CD14-positive monocyte (primary cell): ENCODE measurements around the gene WWOX. TPM values are rescaled to one million over a fixed set of nuclear protein-coding genes. Genes with fewer than 3 reads are reported as not detected.

Source experiments
- DNase-seq, 3 donors: peaks; one replicate each; pipeline ENCODE4 v3.0.0-alpha.2; 2011 to 2022
- H2AFZ ChIP-seq: 2 replicates; pipeline ENCODE4 v1.6.0; 2012; ENCODE audit warnings: mild to moderate bottlenecking, low read depth, low read length, inconsistent platforms; ENCODE audit not compliant: insufficient read depth, poor library complexity, severe bottlenecking
- H3K27ac ChIP-seq, 2 donors: 1 replicate in 1 of 2; 2 replicates in 1 of 2; pipeline ENCODE4 v1.5.1; 2012 to 2013; ENCODE audit warnings: low read length in 2 of 2, control low read depth in 1 of 2, inconsistent platforms in 1 of 2, low read depth in 1 of 2, mild to moderate bottlenecking in 1 of 2
- H3K27me3 ChIP-seq, 2 donors: one replicate each; pipeline versions ENCODE4 v1.6.0 to v1.6.1; 2011 to 2013; ENCODE audit warnings: low read length in 2 of 2; ENCODE audit not compliant: control insufficient read depth in 2 of 2, insufficient read depth in 2 of 2
- H3K36me3 ChIP-seq, 2 donors: replicated peaks in 1 of 2; 1 replicate in 1 of 2; 2 replicates in 1 of 2; pipeline versions ENCODE4 v1.5.1 to v1.6.1; 2012 to 2013; ENCODE audit warnings: low read length in 2 of 2, control low read depth in 1 of 2, inconsistent platforms in 1 of 2, mild to moderate bottlenecking in 1 of 2; ENCODE audit not compliant: insufficient read depth in 2 of 2, control insufficient read depth in 1 of 2
- H3K4me1 ChIP-seq, 2 donors: 1 replicate in 1 of 2; 2 replicates in 1 of 2; pipeline versions ENCODE4 v1.5.1 to v1.6.1; 2012 to 2013; ENCODE audit warnings: low read length in 2 of 2, control low read depth in 1 of 2, inconsistent platforms in 1 of 2, mild to moderate bottlenecking in 1 of 2, moderate library complexity in 1 of 2; ENCODE audit not compliant: insufficient read depth in 2 of 2, control insufficient read depth in 1 of 2
- H3K4me2 ChIP-seq: replicated peaks from 2 replicates; pipeline ENCODE3; 2012; ENCODE audit warnings: low read length, moderate library complexity, mild to moderate bottlenecking; ENCODE audit not compliant: poor library complexity, severe bottlenecking; ENCODE audit errors: extremely low read depth
- H3K4me3 ChIP-seq, 3 experiments: fragments of 200-600 bp in 1 of 3; sonication (generic) in 1 of 3; replicated peaks in 1 of 3; 1 replicate in 2 of 3; 2 replicates in 1 of 3; pipeline ENCODE4 v1.5.1; 2011 to 2013; ENCODE audit warnings: low read length in 3 of 3, mild to moderate bottlenecking in 3 of 3, control low read depth in 2 of 3, low read depth in 2 of 3, inconsistent platforms in 1 of 3, moderate library complexity in 1 of 3
- H3K79me2 ChIP-seq: 2 replicates; pipeline ENCODE4 v1.6.0; 2012; ENCODE audit warnings: mild to moderate bottlenecking, control low read depth, inconsistent platforms, low read length, moderate library complexity; ENCODE audit not compliant: insufficient read depth
- H3K9ac ChIP-seq: 2 replicates; pipeline ENCODE4 v1.6.0; 2017; ENCODE audit warnings: low read length, mild to moderate bottlenecking; ENCODE audit not compliant: insufficient read depth, poor library complexity, severe bottlenecking
- H3K9me3 ChIP-seq, 2 donors: replicated peaks in 1 of 2; 1 replicate in 1 of 2; 2 replicates in 1 of 2; pipeline versions ENCODE4 v1.5.1 to v1.6.1; 2012 to 2013; ENCODE audit warnings: low read length in 2 of 2, control low read depth in 1 of 2; ENCODE audit not compliant: control insufficient read depth in 1 of 2, insufficient read depth in 1 of 2
- H4K20me1 ChIP-seq: 2 replicates; pipeline ENCODE4 v1.6.0; 2012; ENCODE audit warnings: mild to moderate bottlenecking, low read length, control low read depth, moderate library complexity; ENCODE audit not compliant: insufficient read depth
- H3K27ac Mint-ChIP-seq, 7 donors: one replicate each; pipeline ENCODE4 v1.8.0; 2020; ENCODE audit warnings: mild to moderate bottlenecking in 7 of 7, mixed read lengths in 7 of 7, moderate library complexity in 6 of 7, inconsistent platforms in 2 of 7
- H3K27me3 Mint-ChIP-seq, 3 donors: one replicate each; pipeline ENCODE4 v1.8.0; 2021 to 2022; ENCODE audit warnings: low read depth in 3 of 3, mild to moderate bottlenecking in 3 of 3, mixed read lengths in 3 of 3, moderate library complexity in 3 of 3, inconsistent platforms in 1 of 3
- H3K36me3 Mint-ChIP-seq, 2 donors: one replicate each; pipeline ENCODE4 v1.8.0; 2020; ENCODE audit warnings: mixed read lengths in 2 of 2, inconsistent platforms in 1 of 2, mild to moderate bottlenecking in 1 of 2
- H3K4me1 Mint-ChIP-seq: one replicate; pipeline ENCODE4 v1.8.0; 2020; ENCODE audit warnings: mild to moderate bottlenecking, mixed read lengths
- H3K4me3 Mint-ChIP-seq, 2 donors: one replicate each; pipeline ENCODE4 v1.8.0; 2020; ENCODE audit warnings: mild to moderate bottlenecking in 2 of 2, mixed read lengths in 2 of 2, moderate library complexity in 1 of 2
- H3K9me3 Mint-ChIP-seq, 7 donors: one replicate each; pipeline ENCODE4 v1.8.0; 2020 to 2022; ENCODE audit warnings: mixed read lengths in 7 of 7, mild to moderate bottlenecking in 6 of 7, moderate library complexity in 6 of 7, inconsistent platforms in 2 of 7
- WGBS: methylation state at CpG from one replicate; pipeline ENCODE4 v1.1.5; 2013; ENCODE audit warnings: missing lambda C conversion rate; ENCODE audit not compliant: insufficient coverage; 5-methylcytosine and 5-hydroxymethylcytosine counted together
- intact Hi-C, 2 donors: fragments of 100-400 bp; cut with micrococcal nuclease; formaldehyde crosslinking; loops; one replicate each; pipeline versions ENCODE4 v1.15.0 to v1.15.1; 2023
- polyA plus RNA-seq, 3 donors: library from polyadenylated mRNA; depleted of rRNA in 1 of 3; unstranded in 2 of 3; stranded (reverse) in 1 of 3; fragments of 300-500 nt in 2 of 3; fragments of >200 nt in 1 of 3; fragmentation: Illumina TruSeq in 2 of 3; gene quantifications; 1 replicate in 2 of 3; 2 replicates in 1 of 3; pipeline ENCODE4 v1.2.3, GENCODE V29; 2012 to 2021
- TF ChIP-seq, protein P1 (sequence below): fragments of 200-600 bp; IDR thresholded peaks from one replicate; pipeline ENCODE4 v1.8.0; 2022; ENCODE audit warnings: antibody characterized with exemption, mild to moderate bottlenecking

Gene WWOX
- polyA plus RNA-seq, 3 donors, result 4.0 to 7.0 (median 6.3) TPM

DNA sequence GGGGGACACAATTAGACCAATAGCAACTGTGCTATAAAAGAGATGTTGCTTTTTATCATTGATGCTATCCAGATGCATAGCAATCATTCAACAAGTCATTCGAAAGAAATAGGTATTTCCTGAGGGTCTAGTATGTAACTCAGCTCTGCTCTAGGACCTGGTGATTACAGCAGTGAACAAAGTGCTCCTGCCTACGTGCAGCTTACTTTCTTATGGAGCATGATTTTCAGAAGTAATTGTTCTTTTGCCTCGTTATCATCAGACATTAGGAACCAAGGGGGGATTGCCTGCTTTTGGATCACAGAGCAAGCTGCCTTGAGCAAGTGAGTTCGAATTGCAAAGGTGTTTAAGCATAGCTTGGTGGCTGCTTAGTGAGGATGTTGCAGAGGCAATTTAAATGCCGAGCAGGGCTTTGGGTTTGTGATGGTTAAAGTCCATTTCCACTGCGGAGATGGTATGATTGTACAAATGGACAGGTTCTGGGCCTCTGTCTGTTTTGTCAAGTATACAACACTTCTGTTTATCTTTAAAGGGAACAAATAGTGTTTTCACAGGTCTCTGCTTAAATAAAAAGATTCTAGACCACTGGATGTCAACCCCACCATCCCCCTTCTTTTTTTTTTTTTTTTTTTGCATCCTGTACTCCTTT lies 41.5 kb downstream of the WWOX start:
- TF ChIP-seq, protein P1, sequence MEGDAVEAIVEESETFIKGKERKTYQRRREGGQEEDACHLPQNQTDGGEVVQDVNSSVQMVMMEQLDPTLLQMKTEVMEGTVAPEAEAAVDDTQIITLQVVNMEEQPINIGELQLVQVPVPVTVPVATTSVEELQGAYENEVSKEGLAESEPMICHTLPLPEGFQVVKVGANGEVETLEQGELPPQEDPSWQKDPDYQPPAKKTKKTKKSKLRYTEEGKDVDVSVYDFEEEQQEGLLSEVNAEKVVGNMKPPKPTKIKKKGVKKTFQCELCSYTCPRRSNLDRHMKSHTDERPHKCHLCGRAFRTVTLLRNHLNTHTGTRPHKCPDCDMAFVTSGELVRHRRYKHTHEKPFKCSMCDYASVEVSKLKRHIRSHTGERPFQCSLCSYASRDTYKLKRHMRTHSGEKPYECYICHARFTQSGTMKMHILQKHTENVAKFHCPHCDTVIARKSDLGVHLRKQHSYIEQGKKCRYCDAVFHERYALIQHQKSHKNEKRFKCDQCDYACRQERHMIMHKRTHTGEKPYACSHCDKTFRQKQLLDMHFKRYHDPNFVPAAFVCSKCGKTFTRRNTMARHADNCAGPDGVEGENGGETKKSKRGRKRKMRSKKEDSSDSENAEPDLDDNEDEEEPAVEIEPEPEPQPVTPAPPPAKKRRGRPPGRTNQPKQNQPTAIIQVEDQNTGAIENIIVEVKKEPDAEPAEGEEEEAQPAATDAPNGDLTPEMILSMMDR, result no peak
- H3K27ac Mint-ChIP-seq, result peak overlapping the region in 1 of 7 donors; percentile 5
- no peaks in the 10 kb centered on the region for H4K20me1 ChIP-seq

DNA sequence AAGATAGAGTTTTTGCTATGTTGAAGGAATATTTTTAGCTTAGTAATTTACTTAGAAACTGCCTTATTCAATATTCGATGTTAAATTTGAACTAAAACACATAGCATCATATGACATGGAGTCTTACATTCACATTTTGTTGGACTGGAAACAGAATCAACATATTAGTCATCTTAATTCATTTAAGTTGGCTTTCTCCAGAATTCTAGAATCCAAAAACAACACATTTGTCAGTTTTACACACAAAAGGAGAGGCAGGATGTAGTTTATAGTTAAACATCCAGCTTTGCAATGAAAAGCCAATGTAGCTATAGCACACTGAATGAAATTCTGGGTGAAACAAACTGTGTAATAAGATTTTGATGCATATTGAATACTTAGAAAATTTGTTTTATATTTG lies 43.3 kb downstream of the WWOX start:
- no CpG with 5 or more reads among the region's 1 CpG for WGBS
- Mint-ChIP-seq H3K27me3 (peaks cover 0 to 1% (median 0%) of the 10 kb centered on the region in 3 donors), H3K9me3 (peaks cover 0 to 14% (median 4%) of the 10 kb centered on the region in 7 donors), H3K36me3 (no peaks in the 10 kb centered on the region), H3K27ac (no peak overlapping the region), H3K4me1 (peaks cover 8% of the 10 kb centered on the region), H3K4me3 (no peak overlapping the region)
- no peak overlapping the region for H3K4me3 ChIP-seq
- no peak overlapping the region for H3K4me2 ChIP-seq
- H4K20me1 ChIP-seq, result no peaks in the 10 kb centered on the region
- H3K36me3 ChIP-seq, result no peaks in the 10 kb centered on the region
- TF ChIP-seq, protein P1, result no peak
- H3K4me1 ChIP-seq, result peaks cover 3% of the 10 kb centered on the region in 2 donors
- intact Hi-C loops, result no loop called here
- no peaks in the 10 kb centered on the region for H3K27me3 ChIP-seq
- H3K27ac ChIP-seq, result no peak overlapping the region
- H3K79me2 ChIP-seq, result no peaks in the 10 kb centered on the region
- no peak for DNase-seq
- H3K9me3 ChIP-seq, result peaks cover 0 to 5% of the 10 kb centered on the region in 2 donors
- no peak overlapping the region for H3K9ac ChIP-seq
- H2AFZ ChIP-seq, result no peak overlapping the region

More for the DNA sequence above, 41.5 kb downstream of the WWOX start:
- Histone ChIP-seq H2AFZ (no peak overlapping the region), H3K36me3 (no peaks in the 10 kb centered on the region), H3K4me3 (no peak overlapping the region), H3K27me3 (no peaks in the 10 kb centered on the region), H3K79me2 (no peaks in the 10 kb centered on the region), H3K4me2 (no peak overlapping the region), H3K4me1 (peaks cover 4% of the 10 kb centered on the region in 2 donors), H3K27ac (no peak overlapping the region), H3K9me3 (peaks cover 0 to 5% of the 10 kb centered on the region in 2 donors), H3K9ac (no peak overlapping the region)
- Mint-ChIP-seq H3K9me3 (peaks cover 0 to 14% (median 4%) of the 10 kb centered on the region in 7 donors), H3K4me3 (no peak overlapping the region), H3K27me3 (no peaks in the 10 kb centered on the region), H3K4me1 (peaks cover 13% of the 10 kb centered on the region), H3K36me3 (no peaks in the 10 kb centered on the region)
- intact Hi-C loops, result no loop called here
- WGBS, result 83% methylated on average over 3 of the region's 6 CpGs
- no peak for DNase-seq
